SK-N-MC (cell line): ENCODE data around the gene STK39.

ENCODE experiments used
- EZH2 ChIP-seq: fragments of 200-600 bp; sonication (generic); IDR thresholded peaks from one replicate; pipeline ENCODE4 v1.6.1; 2017; ENCODE audit warnings: antibody characterized with exemption
- FOXP2 ChIP-seq: optimal IDR thresholded peaks from 2 replicates; pipeline ENCODE3; 2011; ENCODE audit warnings: mild to moderate bottlenecking, moderate library complexity; ENCODE audit not compliant: insufficient read depth; ENCODE audit errors: extremely low read length, control extremely low read depth
- POLR2AphosphoS5 ChIP-seq: IDR thresholded peaks from 2 replicates; pipeline ENCODE4 v1.6.1; 2012; ENCODE audit warnings: mild to moderate bottlenecking, low read depth, low read length, borderline replicate concordance

- TF ChIP-seq EZH2 (no peak), POLR2AphosphoS5 (no peak), FOXP2 (no peak)
These were observed 207.5 kb downstream of the STK39 start for GRCh38 chr2:168039881-168040280.
